ENCODE measurements around the gene ICE1.

The ICE1 gene

GRCh38 chr5:5480481-5481111 lies 58.1 kb downstream of the ICE1 start:
- Histone ChIP-seq H3K9me3 (replicated peaks; ENCODE audit: insufficient read depth, low read length) (no peaks in the 10 kb centered on the region), H3K27me3 (replicated peaks; ENCODE audit: insufficient read depth, low read length) (no peaks in the 10 kb centered on the region), H2AFZ (ENCODE audit: low read length) (no peak overlapping the region), H4K20me1 (ENCODE audit: insufficient read depth, low read length) (no peaks in the 10 kb centered on the region), H3K4me3 (ENCODE audit: low read length) (no peak overlapping the region), H3K36me3 (replicated peaks; ENCODE audit: insufficient read depth, low read length) (no peaks in the 10 kb centered on the region), H3K79me2 (ENCODE audit: low read length) (no peaks in the 10 kb centered on the region), H3K27ac (ENCODE audit: low read length) (peak overlapping the region; percentile 33; the same call in 1 of the 2 replicates), H3K4me2 (ENCODE audit: low read depth, low read length) (peak overlapping the region; percentile 1), H3K9me2 (replicated peaks; ENCODE audit: insufficient read depth, low read length) (no peaks in the 10 kb centered on the region), H3K4me1 (ENCODE audit: low read length) (peaks cover 15% of the 10 kb centered on the region), H3K9ac (ENCODE audit: low read length) (no peak overlapping the region), H3F3A (ENCODE audit: insufficient read depth, low read length) (peaks cover 4% of the 10 kb centered on the region; the same call in 1 of the 2 replicates)
- DNase-seq, result peak; percentile 15
- no peak for TF ChIP-seq EZH2phosphoT487 (IDR thresholded peaks at IDR 0.05; ENCODE audit: low read length)
- TF ChIP-seq CTCF (IDR thresholded peaks at IDR 0.05; ENCODE audit: low read length), result no peak
- TF ChIP-seq EZH2 (optimal IDR thresholded peaks at IDR 0.05; ENCODE audit: low read depth, low read length), result no peak

- peak overlapping the region; percentile 33; the same call in 1 of the 2 replicates for H3K27ac ChIP-seq (ENCODE audit: low read length)
- H3K4me2 ChIP-seq (ENCODE audit: low read depth, low read length), result peak overlapping the region; percentile 1; the same call in 1 of the 2 replicates
- peaks cover 4% of the 10 kb centered on the region; the same call in 1 of the 2 replicates for H3F3A ChIP-seq (ENCODE audit: insufficient read depth, low read length)
- TF ChIP-seq EZH2 (optimal IDR thresholded peaks at IDR 0.05; ENCODE audit: low read depth, low read length), result no peak
- TF ChIP-seq EZH2phosphoT487 (IDR thresholded peaks at IDR 0.05; ENCODE audit: low read length), result no peak
- TF ChIP-seq CTCF (IDR thresholded peaks at IDR 0.05; ENCODE audit: low read length), result no peak
- DNase-seq, result peak; percentile 37
- H3K79me2 ChIP-seq (ENCODE audit: low read length), result no peaks in the 10 kb centered on the region
- H3K4me1 ChIP-seq (ENCODE audit: low read length), result peaks cover 15% of the 10 kb centered on the region
- H3K27me3 ChIP-seq (replicated peaks; ENCODE audit: insufficient read depth, low read length), result no peaks in the 10 kb centered on the region
- H3K9ac ChIP-seq (ENCODE audit: low read length), result no peak overlapping the region
- no peaks in the 10 kb centered on the region for H3K9me2 ChIP-seq (replicated peaks; ENCODE audit: insufficient read depth, low read length)
- no peak overlapping the region for H3K4me3 ChIP-seq (ENCODE audit: low read length)
- no peak overlapping the region for H2AFZ ChIP-seq (ENCODE audit: low read length)
- no peaks in the 10 kb centered on the region for H4K20me1 ChIP-seq (ENCODE audit: insufficient read depth, low read length)
- no peaks in the 10 kb centered on the region for H3K9me3 ChIP-seq (replicated peaks; ENCODE audit: insufficient read depth, low read length)
- H3K36me3 ChIP-seq (replicated peaks; ENCODE audit: insufficient read depth, low read length), result no peaks in the 10 kb centered on the region
Observed at GRCh38 chr5:5481206-5481605, 58.7 kb downstream of the ICE1 start.

GRCh38 chr5:5481633-5482032 lies 59.2 kb downstream of the ICE1 start:
- no peaks in the 10 kb centered on the region for H3K36me3 ChIP-seq (replicated peaks; ENCODE audit: insufficient read depth, low read length)
- 0 out of 2 replicates have a peak overlapping the region, but pooled peaks have one; percentile 1 for H3K4me2 ChIP-seq (ENCODE audit: low read depth, low read length)
- H3K27me3 ChIP-seq (replicated peaks; ENCODE audit: insufficient read depth, low read length), result no peaks in the 10 kb centered on the region
- DNase-seq, result no peak
- no peaks in the 10 kb centered on the region for H3K9me3 ChIP-seq (replicated peaks; ENCODE audit: insufficient read depth, low read length)
- H3F3A ChIP-seq (ENCODE audit: insufficient read depth, low read length), result peaks cover 4% of the 10 kb centered on the region; the same call in 1 of the 2 replicates
- no peak overlapping the region for H3K4me3 ChIP-seq (ENCODE audit: low read length)
- H2AFZ ChIP-seq (ENCODE audit: low read length), result no peak overlapping the region
- no peak overlapping the region for H3K9ac ChIP-seq (ENCODE audit: low read length)
- no peaks in the 10 kb centered on the region for H3K9me2 ChIP-seq (replicated peaks; ENCODE audit: insufficient read depth, low read length)
- H3K4me1 ChIP-seq (ENCODE audit: low read length), result peaks cover 15% of the 10 kb centered on the region
- H3K27ac ChIP-seq (ENCODE audit: low read length), result peak overlapping the region; percentile 14; the same call in 1 of the 2 replicates
- TF ChIP-seq EZH2 (optimal IDR thresholded peaks at IDR 0.05; ENCODE audit: low read depth, low read length), result no peak
- TF ChIP-seq EZH2phosphoT487 (IDR thresholded peaks at IDR 0.05; ENCODE audit: low read length), result no peak
- TF ChIP-seq CTCF (IDR thresholded peaks at IDR 0.05; ENCODE audit: low read length), result no peak
- H3K79me2 ChIP-seq (ENCODE audit: low read length), result no peaks in the 10 kb centered on the region
- no peaks in the 10 kb centered on the region for H4K20me1 ChIP-seq (ENCODE audit: insufficient read depth, low read length)

All from MM.1S (cell line).